OCI-LY1 (cell line): Measurements from ENCODE around the gene FGF22.

Experiments used
- H2AFZ ChIP-seq: fragments of 200-600 bp; sonication (generic), shearing (Covaris generic); 2 replicates; pipeline ENCODE4 v1.6.0; 2014; ENCODE audit warnings: antibody characterized with exemption, mild to moderate bottlenecking, low read length
- H3F3A ChIP-seq: fragments of 200-600 bp; sonication (generic), shearing (Covaris generic); 2 replicates; pipeline ENCODE4 v1.6.0; 2014; ENCODE audit warnings: mild to moderate bottlenecking, antibody characterized with exemption, low read length, moderate library complexity; ENCODE audit not compliant: insufficient read depth
- H3K27ac ChIP-seq: fragments of 200-600 bp; sonication (generic); 2 replicates; pipeline ENCODE4 v1.5.1; 2014; ENCODE audit warnings: low read length, mixed run types, mild to moderate bottlenecking, low read depth; ENCODE audit not compliant: poor library complexity, severe bottlenecking
- H3K27me3 ChIP-seq: fragments of 200-600 bp; sonication (generic); 2 replicates; pipeline ENCODE4 v1.6.0; 2014; ENCODE audit warnings: antibody characterized with exemption, mild to moderate bottlenecking, low read length, moderate library complexity; ENCODE audit not compliant: insufficient read depth
- H3K36me3 ChIP-seq: fragments of 200-600 bp; sonication (generic); 2 replicates; pipeline ENCODE4 v1.6.1; 2014; ENCODE audit warnings: mild to moderate bottlenecking, antibody characterized with exemption, low read length, moderate library complexity, mixed read lengths; ENCODE audit not compliant: insufficient read depth
- H3K4me1 ChIP-seq: fragments of 200-600 bp; sonication (generic); 2 replicates; pipeline ENCODE4 v1.5.1; 2014; ENCODE audit warnings: mild to moderate bottlenecking, low read length, moderate library complexity; ENCODE audit not compliant: insufficient read depth, severe bottlenecking
- H3K4me2 ChIP-seq: fragments of 200-600 bp; sonication (generic), shearing (Covaris generic); 2 replicates; pipeline ENCODE4 v1.6.1; 2014; ENCODE audit warnings: low read length
- H3K4me3 ChIP-seq: fragments of 200-600 bp; sonication (generic); 2 replicates; pipeline ENCODE4 v1.5.1; 2014; ENCODE audit warnings: low read length, low read depth, mild to moderate bottlenecking, mixed read lengths; ENCODE audit not compliant: poor library complexity, severe bottlenecking
- H3K79me2 ChIP-seq: fragments of 200-600 bp; shearing (Covaris generic); 2 replicates; pipeline ENCODE4 v1.6.1; 2016; ENCODE audit warnings: mixed run types, low read length, mixed read lengths; ENCODE audit not compliant: insufficient read depth
- H3K9ac ChIP-seq: fragments of 200-600 bp; sonication (generic), shearing (Covaris generic); 2 replicates; pipeline ENCODE4 v1.6.1; 2014; ENCODE audit warnings: mild to moderate bottlenecking, low read length, mixed read lengths
- H3K9me2 ChIP-seq: fragments of 200-600 bp; sonication (generic), shearing (Covaris generic); 2 replicates; pipeline ENCODE4 v1.6.1; 2014; ENCODE audit warnings: low read depth, mild to moderate bottlenecking, low read length, mixed read lengths
- H3K9me3 ChIP-seq: fragments of 200-600 bp; shearing (Covaris generic); 2 replicates; pipeline ENCODE4 v1.6.1; 2014; ENCODE audit warnings: low read length, mixed read lengths
- H4K20me1 ChIP-seq: fragments of 200-600 bp; sonication (generic), shearing (Covaris generic); 2 replicates; pipeline ENCODE4 v1.6.0; 2016; ENCODE audit warnings: mild to moderate bottlenecking, low read length; ENCODE audit not compliant: insufficient read depth
- EZH2 ChIP-seq: fragments of 200-600 bp; sonication (generic), shearing (Covaris generic); IDR thresholded peaks from 2 replicates; pipeline ENCODE4 v1.8.0; 2017; ENCODE audit warnings: borderline replicate concordance, mixed run types, mild to moderate bottlenecking, antibody characterized with exemption, low read length, moderate library complexity, mixed read lengths
- TF ChIP-seq, protein P1 (sequence below): fragments of 200-600 bp; sonication (generic), shearing (Covaris generic); IDR thresholded peaks from 2 replicates; pipeline ENCODE4 v1.5.1; 2017; ENCODE audit warnings: mild to moderate bottlenecking, antibody characterized with exemption, low read length, moderate library complexity, mixed read lengths

Gene FGF22

DNA sequence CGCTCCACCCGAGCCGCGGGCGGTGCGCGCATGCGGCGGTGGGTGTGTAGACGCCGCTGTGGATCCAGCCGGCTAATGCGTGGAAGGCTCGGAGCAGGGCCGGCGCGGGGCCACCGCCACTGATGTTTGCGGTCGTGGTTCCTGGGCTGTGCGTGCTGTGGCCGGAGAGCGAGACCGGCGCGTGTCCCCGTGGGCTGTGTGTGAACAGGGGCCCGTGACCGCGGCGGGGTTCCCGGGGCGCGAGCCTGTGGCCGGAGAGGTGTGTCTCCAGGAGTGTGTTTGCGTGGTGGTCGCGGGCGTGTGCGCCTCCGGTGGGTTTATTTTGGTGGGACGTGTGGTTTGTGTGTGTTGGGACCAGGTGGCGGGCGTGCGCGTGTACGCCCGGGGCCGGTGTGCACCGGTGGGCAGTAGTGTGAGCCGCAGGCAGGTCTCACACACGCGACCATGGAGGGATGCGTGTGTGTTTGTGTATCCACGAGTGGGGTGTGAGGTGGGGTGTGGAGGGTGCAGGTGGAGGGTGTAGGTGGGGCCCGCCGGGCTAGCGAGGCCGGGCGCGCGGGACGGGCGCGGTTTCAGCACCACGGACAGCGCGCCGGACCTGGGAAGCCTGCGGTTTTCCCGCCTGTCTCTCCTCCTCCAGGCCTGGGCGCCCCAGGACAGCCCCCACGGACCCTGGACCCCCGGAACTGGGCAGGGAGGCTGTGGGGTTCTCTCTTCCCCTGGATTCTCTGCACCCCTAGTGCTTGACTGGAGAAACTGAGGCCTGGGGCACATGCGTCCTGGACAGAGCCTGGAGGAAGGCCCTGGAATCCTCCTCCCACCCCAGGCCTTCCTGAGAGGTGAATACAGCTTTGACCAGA lies 48.4 kb upstream of the FGF22 start:
- no peaks in the 10 kb centered on the region for H4K20me1 ChIP-seq
- H2AFZ ChIP-seq = no peak overlapping the region
- no peaks in the 10 kb centered on the region for H3K4me1 ChIP-seq
- H3K79me2 ChIP-seq = no peaks in the 10 kb centered on the region
- TF ChIP-seq EZH2 = no peak
- TF ChIP-seq, protein P1, sequence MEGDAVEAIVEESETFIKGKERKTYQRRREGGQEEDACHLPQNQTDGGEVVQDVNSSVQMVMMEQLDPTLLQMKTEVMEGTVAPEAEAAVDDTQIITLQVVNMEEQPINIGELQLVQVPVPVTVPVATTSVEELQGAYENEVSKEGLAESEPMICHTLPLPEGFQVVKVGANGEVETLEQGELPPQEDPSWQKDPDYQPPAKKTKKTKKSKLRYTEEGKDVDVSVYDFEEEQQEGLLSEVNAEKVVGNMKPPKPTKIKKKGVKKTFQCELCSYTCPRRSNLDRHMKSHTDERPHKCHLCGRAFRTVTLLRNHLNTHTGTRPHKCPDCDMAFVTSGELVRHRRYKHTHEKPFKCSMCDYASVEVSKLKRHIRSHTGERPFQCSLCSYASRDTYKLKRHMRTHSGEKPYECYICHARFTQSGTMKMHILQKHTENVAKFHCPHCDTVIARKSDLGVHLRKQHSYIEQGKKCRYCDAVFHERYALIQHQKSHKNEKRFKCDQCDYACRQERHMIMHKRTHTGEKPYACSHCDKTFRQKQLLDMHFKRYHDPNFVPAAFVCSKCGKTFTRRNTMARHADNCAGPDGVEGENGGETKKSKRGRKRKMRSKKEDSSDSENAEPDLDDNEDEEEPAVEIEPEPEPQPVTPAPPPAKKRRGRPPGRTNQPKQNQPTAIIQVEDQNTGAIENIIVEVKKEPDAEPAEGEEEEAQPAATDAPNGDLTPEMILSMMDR = no peak
- no peaks in the 10 kb centered on the region for H3K36me3 ChIP-seq
- no peaks in the 10 kb centered on the region for H3K9me3 ChIP-seq
- H3K9ac ChIP-seq = no peak overlapping the region
- no peak overlapping the region for H3K4me2 ChIP-seq
- no peaks in the 10 kb centered on the region for H3K9me2 ChIP-seq
- no peak overlapping the region for H3K4me3 ChIP-seq
- no peak overlapping the region for H3K27ac ChIP-seq
- peaks cover 10% of the 10 kb centered on the region for H3K27me3 ChIP-seq
- no peaks in the 10 kb centered on the region for H3F3A ChIP-seq

DNA sequence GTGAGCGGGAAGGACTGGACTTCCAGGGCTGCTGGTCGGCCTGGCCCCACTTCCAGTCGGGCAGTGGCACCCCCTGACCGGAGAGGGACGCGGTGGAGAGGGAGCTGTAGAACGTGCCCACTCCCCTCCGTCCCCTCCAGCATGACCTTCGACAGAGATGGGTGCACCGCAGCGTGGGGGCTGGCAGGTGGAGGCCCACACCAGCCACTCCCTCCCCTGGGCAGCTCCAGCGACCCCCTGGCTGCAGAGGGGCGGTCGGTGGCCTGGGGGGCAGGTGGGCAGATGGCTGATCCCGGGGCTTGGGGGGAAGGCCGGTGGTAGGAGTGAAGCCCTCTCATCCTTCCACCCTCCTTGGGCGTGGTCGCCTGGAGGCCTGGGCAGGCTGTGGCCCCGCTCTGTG lies 47.6 kb upstream of the FGF22 start:
- H3K36me3 ChIP-seq = no peaks in the 10 kb centered on the region
- H3K9ac ChIP-seq = no peak overlapping the region
- H3K9me3 ChIP-seq = no peaks in the 10 kb centered on the region
- H3K4me3 ChIP-seq = no peak overlapping the region
- no peaks in the 10 kb centered on the region for H3K9me2 ChIP-seq
- no peaks in the 10 kb centered on the region for H3F3A ChIP-seq
- H3K79me2 ChIP-seq = no peaks in the 10 kb centered on the region
- no peak overlapping the region for H3K4me2 ChIP-seq
- H2AFZ ChIP-seq = no peak overlapping the region
- no peaks in the 10 kb centered on the region for H4K20me1 ChIP-seq
- peaks cover 18% of the 10 kb centered on the region for H3K27me3 ChIP-seq
- TF ChIP-seq EZH2 = no peak
- TF ChIP-seq, protein P1 = no peak
- H3K27ac ChIP-seq = no peak overlapping the region
- no peaks in the 10 kb centered on the region for H3K4me1 ChIP-seq

DNA sequence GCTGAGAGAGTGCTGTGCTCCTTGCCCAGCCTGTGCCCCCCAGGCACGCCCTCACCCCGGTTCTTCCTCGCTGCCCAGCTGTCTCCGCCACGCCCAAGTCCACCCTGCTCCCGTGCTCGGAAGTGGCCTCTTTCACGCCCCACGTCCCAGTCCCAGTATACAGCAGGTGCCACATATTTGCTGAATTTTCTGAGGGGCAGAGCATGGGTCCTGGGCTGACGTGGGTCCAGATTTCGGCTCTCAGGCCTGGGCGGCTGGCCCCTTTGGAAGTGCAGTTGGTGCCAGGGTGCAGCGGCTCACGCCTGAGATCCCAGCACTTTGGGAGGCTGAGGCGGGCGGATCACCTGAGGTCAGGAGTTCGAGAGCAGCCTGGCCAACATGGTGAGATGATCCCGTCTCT lies 46.6 kb upstream of the FGF22 start:
- Histone ChIP-seq H3K9ac (no peak overlapping the region), H3K9me2 (no peaks in the 10 kb centered on the region), H3K36me3 (no peaks in the 10 kb centered on the region), H4K20me1 (no peaks in the 10 kb centered on the region), H2AFZ (no peak overlapping the region), H3K4me1 (no peaks in the 10 kb centered on the region), H3K4me2 (no peak overlapping the region), H3K9me3 (no peaks in the 10 kb centered on the region), H3K4me3 (no peak overlapping the region), H3K27me3 (peaks cover 23% of the 10 kb centered on the region), H3K27ac (no peak overlapping the region), H3F3A (no peaks in the 10 kb centered on the region), H3K79me2 (no peaks in the 10 kb centered on the region)
- TF ChIP-seq EZH2 = no peak
- TF ChIP-seq, protein P1 = no peak
